NCI-H2171 treated with DMSO at 0.1 percent for 48 hours (cell line): Measurements from ENCODE around the gene AGBL4.

Source experiments
- DNase-seq: peaks from one replicate; lab custom pipeline; 2025; lab: John Stamatoyannopoulos, UW

Gene AGBL4

DNA sequence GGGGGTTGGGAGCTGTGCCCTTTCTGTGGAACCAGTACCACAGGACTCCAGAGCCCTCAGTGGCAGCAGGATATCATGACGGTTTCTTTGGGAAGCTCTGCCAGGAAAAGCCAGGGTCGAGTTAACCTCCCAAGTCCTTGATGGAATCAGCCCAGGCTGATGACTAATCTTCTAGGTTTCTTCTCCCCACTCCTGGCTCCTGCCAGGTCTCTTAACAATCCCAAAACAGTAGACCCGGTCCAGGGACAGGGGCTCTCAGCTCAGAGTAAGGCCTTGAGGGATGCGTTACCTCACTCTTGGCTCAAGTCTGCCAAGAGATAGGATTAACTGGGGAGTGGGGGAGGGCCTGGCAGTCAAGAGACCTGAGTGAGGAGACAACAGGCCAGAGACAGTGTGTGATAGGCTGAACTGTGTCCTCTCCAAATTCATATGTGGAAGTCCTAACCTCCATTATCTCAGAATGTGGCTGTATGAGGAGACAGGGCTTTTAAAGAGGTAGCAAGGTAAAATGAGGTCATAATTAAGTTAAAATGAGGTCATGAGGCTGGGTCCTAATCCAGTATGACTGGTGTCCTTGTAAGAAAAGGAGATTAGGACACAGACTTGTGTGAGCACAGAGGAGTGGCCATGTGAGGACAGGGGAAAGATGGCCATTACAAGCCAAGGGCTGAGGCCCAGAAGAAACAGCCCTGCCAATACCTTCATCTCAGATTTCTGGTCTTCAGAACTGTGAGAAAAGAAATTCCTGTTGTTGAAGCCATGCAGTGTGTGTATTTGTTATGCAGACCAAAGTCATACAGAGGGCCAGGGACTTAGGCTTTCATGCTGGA lies 1342.1 kb downstream of the AGBL4 start:
- no peak for DNase-seq

DNA sequence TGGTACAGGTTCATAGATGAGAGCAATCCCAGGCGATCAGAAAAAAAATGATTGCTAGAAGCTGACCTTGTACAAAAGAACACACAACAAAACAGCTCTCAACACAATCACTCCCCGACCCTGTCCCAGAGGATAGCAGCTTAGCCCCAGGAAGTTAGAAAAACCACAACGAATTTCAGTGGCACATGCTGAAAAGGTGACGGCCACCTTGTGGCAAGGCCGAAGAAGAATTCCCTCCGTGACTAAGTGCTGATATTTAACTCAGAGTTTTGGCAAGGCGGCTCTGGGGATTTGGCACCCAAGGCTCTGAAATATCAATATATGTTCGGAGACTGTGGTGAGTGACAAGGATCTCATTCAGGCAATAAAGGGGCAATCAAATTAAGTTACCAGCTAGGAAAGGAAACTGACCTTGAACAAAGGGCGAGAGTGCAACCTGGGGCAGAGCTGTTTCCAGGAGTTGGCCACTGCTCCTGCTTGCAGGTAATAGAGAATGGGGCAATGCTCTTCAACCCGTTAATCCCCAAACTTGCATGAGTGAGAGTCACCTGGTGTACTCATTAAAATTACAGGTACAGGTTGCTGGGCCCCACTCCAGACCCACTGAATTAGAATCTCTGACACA lies 1343.2 kb downstream of the AGBL4 start:
- DNase-seq: no peak

DNA sequence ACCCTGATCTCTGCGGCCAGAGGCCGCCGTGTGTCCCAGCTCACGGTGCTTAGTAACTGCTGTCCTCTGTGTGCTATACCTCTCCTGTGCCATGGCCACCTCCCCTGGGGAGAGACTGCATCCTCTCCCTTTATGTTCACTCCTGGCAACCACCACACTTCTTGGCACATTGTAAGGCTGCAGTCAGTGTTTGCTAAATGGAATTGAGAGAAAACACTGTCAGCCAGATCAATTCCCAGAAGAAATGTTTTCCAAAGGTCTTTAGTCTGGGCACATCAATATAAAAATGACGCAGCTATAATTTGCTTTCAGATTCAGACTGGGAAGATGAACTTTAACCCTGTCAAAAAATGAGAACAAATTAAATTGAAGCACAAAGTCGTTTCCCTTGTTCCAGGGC lies 1343.9 kb downstream of the AGBL4 start:
- DNase-seq: no peak

DNA sequence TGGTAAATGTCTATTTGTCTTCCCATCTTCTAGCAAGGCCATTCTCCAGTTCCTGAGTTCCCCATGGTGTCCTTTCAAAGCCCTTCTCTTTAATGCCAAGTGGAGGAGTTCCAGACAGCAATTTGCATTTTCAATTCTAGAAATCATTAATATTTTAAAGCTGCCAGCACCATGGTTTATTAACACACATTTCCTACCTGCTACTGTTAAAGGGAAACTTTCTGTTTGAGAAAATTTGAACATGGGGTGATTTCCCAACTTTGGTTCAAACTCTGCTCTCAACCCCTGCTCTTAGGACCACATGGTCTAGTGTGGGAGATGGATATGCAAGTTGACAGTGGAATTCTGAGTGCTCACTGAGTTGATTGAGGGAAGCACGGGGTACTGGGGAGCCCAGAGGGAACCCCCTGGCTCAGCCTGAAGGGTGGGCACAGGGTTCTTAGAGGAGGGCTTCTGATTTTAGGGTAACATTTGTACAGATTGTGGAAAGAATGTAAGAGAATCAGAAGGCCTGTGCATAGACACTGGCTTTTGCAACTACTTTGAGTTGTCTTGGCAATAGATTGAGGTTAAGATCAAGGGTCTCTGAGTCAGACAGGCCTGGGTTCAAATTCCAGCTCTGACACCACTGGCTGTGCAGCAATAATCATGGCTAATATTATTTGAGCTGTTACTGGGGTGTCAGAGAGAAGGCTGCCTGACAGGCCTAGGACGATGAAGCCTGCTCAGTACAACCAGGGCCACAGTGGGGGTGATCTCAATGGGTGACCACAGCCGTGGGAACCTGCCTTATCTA lies 1344.8 kb downstream of the AGBL4 start:
- DNase-seq: no peak

DNA sequence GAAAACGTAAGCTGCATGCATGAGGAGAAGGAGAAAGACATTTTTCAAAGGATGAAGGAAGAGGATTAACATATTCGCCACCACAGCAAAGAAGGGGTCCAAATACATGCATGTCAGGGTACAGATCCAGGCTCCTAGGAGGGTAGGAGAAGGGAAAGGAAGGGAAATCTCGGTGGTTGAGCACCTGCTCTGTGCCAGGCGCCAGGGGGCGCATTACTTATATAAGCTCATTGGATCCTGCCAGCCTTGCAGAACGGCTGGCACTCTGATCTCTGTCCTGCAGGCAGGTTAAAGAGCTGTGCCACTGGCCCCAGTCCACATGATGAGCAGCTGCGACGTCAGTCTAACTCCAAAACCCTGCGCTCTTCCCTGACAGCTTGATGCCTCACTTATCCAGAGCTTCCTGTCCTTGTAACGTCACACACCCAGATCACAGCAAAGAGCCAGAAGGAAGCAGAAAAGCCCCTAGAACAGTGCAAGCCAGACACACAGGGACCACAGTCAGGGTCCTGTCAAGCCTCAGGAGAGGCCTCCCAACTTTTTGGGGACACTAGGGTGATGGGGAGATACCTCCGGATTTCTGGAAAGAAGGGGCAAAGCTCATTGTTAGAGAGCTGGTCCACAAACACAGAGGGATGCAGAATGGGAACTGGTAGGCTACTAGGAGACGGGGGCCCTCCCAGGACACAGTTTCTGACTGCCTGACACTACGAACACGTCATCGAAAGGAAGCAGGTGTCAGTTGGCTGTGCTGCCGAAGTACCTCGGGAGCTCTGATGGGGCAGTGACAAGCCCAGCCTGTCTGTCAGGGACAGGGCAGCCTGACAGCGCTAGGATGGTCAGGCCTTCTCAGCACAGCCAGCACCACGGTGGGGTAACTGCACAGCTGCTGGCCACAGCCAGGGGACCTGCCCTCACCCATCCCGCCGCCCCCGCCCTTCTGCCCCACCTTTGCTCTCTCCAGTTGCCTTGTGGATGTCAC lies 1346.2 kb downstream of the AGBL4 start:
- DNase-seq: peak; percentile 45

DNA sequence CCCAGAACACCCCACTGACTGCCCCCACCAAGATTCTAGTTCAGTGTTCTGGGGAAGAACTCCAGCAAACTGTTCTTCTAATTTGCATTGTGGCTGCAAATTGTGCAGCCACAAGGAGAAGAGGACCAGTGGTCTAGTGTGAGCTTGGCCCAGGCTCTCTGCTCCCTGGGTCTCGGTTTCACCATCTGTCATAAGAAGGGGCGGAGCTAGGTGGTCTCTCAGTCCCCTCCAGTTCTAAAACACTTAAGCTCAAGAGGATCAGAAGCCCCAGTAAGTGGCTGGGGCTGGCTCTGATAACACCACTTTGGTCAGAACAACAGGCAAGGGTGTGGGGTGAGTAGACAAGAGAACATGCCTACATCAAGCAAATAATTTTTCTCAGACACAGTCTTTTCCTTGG lies 1346.9 kb downstream of the AGBL4 start:
- DNase-seq: no peak

DNA sequence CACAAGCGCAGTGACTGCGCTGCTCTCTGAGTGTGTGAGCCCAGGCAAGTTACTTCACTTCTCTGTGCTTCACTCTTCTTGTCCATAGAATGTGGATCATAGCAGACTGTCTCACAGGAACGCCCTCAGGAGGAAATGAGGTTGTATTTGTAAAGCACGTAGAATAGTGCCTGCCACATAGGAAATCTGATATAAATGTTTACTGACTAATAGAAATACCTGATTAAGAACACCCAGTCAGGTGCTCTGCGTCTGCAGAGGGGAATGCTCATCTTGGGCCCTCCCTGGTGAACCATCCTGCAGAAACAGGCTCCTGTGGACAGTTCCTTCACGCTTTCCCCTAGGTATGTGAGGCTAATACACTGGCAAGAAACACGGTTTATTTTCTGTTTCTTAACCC lies 1347.4 kb downstream of the AGBL4 start:
- no peak for DNase-seq

DNA sequence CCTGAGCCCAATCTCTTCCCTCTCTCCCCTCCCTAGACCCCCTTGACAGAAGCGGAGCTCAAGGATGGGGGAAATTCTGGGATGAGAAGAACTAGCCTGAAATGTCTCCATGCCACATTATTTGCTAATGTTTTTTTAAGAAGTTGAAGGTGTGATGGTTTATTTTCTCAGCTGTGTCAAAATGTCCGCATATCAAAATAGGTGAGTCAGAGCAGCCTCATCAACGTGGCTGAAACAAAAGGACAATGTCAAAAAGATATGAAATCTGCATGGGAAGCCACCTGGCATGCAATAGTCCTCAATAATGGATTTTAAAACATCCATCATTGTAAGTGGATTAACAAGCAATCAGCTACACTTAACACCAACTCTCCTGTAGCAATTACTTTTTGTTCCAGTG lies 1348.5 kb downstream of the AGBL4 start:
- no peak for DNase-seq

DNA sequence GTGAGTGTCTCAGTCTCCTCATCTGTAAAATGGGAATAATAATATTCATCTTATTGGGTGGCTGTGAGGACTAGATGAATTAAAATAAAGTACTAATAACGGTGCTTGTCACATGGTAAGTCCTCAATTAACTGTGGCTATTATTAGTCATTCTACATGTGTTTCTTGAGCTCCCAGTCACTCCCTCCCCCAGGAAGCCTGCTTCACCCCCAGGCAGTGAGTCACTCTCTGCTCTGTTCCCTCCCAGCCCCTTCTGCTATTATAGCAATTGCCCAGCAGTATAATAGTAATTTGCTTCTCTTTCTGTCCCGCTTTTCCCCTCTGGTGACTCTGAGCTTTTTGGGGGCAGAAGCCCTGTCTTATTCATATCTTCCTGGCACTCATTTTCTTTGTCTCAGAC lies 1349.1 kb downstream of the AGBL4 start:
- no peak for DNase-seq

DNA sequence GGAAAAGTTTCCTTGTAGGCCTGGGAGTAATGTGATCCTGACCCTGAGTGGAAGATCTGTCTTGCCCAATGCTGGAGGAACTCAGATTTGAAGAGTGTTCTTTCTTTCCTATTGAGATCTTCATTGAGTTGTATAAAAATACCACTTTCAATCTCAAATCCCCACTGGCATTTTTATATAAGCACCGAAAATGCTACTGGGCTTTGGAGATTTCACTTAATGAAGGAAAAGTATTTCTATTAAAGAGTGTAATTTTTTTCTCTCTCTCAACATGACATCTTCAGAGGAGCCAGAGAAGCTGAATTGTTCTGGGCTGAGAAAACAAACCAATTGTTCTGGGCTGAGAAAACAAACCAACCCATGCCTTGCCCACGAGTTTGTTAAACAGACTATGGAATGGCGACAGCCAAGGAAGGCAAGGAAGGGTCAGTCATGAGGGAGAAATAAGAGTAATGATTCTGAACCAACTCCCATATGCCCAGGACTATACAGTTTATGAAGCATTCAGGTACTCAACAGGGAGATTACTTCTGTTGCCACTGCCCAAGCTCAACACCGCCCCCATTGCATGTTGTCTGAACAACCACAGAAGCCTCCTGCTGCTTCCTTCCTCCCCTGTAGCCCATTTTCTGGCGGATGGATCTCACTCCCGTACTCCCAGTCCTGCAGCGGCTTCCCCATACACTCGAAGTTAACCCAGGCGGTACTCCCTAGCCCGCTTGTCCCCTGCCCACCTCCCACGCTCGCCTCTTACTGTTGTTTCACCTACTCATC lies 1350.2 kb downstream of the AGBL4 start:
- no peak for DNase-seq

DNA sequence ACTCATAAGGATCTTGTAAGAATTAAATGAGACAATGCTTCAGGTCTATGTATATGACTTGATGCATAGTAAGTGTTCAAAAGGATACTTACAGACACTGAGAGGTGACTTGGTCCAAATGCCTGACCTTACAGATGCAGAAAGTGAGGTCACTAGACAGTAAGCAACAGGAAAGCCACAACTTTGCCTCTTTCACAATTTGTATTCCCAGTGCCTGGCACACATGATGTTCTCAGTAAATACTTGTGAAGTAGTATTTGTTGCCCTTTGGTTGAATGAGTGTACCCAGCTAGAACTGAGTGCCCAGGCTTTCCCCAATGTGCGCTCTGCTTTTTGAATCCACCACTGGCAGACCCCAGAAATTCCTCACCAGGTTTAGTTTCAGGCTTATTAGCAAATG lies 1352.2 kb downstream of the AGBL4 start:
- DNase-seq: no peak

DNA sequence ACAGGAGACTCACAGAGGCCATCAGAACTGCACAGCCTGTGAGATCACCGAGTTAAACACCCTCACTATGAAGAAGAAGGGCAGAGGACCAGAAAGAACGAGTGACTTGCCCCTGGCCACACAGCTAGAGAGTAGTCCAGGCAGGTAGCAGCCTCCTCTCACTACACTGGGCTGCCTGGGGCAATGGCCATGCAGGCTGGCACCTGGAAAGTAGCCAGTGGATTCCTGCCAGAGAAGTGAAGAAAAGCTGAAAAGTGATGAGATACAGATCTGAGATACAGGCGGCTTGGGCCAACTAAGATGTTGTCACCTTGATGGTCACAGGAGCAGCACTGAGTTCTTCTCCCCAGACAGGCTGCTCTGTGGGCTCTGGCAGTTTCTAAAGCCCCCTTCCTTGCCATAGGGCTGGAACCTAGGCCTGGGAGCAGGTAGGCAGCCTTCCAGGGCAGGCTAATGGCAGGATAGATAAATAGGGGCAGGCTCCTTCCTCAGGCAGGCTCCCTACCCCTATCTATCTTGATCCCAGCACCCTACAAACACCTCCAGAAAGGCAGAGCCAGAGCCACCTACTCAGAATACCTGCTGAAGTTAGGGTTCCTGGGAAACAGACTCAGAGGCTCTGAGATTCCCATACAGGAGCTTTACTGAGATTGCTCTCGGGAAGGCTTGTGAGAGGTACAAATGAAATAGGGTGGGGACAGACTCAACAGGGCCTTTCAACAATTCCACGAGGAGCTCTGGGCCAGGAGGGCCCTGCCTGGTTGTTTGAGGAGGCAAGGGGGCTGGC lies 1353.3 kb downstream of the AGBL4 start:
- no peak for DNase-seq

DNA sequence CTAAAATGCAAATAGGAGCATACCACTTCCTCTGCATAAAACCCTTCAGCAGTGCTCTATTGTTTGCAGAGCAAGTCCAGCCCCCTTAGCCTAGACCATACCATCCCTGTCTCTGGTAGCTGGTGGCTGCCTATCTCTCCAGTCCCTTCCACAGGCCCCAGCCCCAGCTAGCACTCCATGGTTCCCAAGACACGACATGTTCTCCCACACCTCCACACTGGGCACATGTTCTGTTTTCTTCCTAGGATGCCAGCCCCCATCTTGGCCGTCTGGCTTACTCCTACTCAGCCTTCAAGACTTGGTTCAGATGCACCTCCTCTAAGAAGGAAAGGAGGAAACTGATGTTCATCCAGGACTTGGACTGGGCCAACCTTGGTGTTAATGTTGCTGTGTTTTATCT lies 1355.4 kb downstream of the AGBL4 start:
- DNase-seq: no peak

DNA sequence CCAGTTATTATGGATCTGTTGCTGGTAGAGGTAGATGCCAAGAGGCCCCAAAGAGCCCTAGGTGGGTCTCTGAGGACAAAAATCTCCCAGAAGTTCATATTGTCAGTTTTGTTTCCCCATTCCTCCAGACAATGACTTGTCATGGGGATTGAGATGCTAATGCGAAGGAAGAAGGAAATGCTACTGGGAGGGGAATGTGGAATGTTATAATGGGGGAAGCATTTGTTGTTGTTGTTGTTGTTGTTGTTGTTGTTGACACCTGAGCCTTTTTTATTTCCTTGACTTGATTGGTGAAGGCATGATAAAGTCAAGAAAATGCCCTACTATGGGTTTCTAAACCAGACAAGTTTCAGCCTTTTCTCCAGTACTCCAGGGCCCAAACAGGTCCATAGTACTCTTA lies 1356.0 kb downstream of the AGBL4 start:
- DNase-seq: no peak

DNA sequence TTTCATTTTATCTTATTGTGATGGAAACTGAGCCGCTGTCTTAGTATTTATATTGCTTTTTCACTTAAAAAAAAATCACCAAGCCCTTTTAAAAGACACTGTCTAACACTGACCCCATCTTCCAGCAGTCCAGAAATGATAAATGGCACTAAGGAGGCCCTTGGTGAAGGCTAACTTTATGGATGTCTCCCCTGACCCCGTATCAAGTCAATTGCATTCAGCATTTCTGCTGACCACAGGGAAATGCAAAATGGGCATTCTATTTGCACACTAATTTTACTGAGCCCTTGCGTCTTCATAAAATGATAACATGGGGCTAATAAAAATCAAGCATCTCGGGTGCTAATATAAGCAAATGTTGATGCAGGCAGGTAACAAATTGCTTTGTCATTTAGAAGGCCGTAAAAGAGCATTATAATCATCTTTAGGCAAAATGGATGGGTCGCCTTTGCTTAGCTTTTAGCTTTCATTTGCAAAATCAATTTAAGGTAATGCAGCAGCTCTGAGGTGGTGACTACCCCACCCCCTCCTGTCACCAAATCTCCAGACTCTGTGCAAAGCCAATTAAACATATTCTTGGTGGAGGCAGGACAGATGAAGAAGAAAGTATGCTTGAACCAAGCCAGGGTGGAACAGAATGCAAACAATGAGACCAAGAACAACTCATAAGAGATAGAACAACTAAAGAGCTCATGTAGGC lies 1357.9 kb downstream of the AGBL4 start:
- no peak for DNase-seq

DNA sequence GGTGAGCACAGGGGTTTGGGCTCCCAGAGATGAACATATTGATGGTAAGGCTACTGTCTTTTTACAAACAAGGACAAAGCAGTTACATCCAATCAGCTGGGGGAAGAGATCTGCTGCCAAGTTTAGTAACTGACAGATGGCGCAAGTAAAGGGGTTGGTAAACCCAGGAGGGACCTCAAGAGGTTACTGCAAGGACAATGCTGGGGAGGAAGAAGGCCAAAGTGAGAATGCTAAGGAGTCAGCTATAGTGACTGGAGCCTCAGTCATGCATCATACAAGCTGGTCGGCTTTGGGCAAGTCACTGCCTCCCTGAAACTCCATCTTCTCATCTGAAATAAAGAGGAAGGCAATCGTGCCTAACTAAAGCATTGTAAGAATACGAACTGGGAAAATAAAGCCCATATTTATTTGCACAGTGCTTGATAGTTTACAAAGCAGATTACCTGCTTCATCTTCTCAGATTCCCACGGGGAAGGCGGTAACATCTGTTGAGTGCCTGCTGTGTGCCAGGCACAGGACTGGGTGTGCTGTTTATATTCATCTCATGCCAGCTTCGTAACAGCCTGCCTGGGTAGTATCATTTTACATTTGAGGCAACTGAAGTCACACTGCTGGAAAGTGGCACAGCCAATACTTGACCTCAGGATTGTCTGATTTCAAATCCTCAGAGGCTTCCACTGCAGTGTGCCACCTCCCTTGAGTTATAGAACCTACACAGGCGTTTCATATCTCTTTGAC lies 1361.9 kb downstream of the AGBL4 start:
- DNase-seq: peak; percentile 99

DNA sequence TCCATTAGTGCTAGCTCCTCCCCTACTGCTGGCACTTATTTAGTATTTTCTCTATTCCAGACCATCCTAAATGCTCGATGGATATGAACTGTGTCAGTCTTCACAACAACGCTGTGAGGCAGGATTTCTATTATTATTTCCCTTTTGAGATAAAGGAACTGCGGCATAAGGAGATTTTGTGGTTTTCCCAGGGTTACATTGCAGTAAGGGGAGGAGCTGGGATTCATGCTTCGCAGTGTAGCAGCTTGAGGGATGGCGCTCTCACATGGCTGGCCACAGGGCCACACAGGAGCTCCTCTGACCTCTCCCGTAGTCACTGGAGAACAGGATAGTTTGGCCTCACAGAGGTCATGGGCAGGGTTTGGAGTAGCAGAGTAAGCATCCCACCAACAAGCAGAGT lies 1364.0 kb downstream of the AGBL4 start:
- no peak for DNase-seq

DNA sequence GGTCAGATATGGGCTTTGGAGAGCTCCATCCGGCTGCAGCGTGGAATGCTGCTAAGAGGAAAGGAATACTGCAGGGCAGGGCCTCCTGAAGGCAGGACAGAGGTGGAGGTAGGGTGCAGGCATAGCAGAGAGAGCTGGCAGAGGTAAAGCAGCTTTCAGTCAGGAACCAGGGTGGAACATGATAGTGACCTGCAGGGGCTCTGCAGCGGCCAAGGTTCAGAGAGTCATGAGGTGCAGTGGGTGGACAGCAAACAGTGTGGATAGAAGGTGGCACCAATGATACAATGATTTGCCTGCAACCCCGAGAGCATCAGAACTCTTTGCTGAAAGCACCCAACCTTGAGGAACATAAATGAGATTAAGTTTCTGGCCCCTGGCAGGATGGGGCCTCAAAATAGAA lies 1366.3 kb downstream of the AGBL4 start:
- no peak for DNase-seq
